ENCODE results near the gene ALK.

DNA sequence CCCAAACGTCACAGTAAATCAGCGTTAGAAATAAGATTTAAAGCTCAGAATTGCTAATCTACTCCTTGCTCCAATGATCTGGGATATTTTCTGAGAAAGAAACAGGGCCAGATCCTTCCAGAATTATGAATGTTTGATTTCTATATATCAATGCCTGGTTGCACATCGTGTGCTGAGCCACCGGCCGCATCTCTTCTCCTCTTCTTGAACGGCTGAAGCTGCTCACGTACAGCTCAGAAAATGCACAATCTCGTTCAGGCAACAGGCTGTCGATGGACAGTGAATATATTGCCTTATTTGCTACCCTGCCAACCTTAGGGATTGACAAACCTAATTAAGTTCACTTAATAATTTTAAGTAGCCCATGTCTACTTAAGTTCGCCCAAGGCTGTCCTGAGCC, 636.7 kb downstream of the ALK start:
- TF ChIP-seq EZH2 (IDR thresholded peaks at IDR 0.05) = no peak
- no peak for TF ChIP-seq POLR2AphosphoS5 (IDR thresholded peaks at IDR 0.05; ENCODE audit: borderline replicate concordance, low read depth, low read length)
- TF ChIP-seq FOXP2 (optimal IDR thresholded peaks at IDR 0.05; ENCODE audit: control extremely low read depth, extremely low read length, insufficient read depth) = no peak
